HUDEP-2 (cell line): ENCODE measurements around the gene PLXNA1.

Experiments used
- DNase-seq, 76 experiments: peaks; one replicate each; lab custom pipeline; 2025; ENCODE audit not compliant: unreplicated experiment in 76 of 76; lab: John Stamatoyannopoulos, UW

The PLXNA1 gene

GRCh38 chr3:127032296-127032990 lies 49.5 kb downstream of the PLXNA1 start:
- no peak for DNase-seq
